Lower leg skin (tissue), 4 donors: Measurements from ENCODE around the gene SUB1. TPM values are rescaled to one million over a fixed set of nuclear protein-coding genes. Genes with fewer than 3 reads are reported as not detected.

Experiments
- DNase-seq, 2 donors: peaks; one replicate each; pipeline ENCODE4 v3.0.0-alpha.2; 2019; ENCODE audit warnings: low spot score in 2 of 2
- H3K4me3 ChIP-seq: fragments of 200-600 bp; sonication (generic); 2 replicates; pipeline ENCODE4 v1.5.1; 2017; ENCODE audit warnings: mild to moderate bottlenecking, low read depth; ENCODE audit not compliant: poor library complexity, severe bottlenecking
- CTCF ChIP-seq, 3 donors: fragments of 450-650 bp; IDR thresholded peaks; one replicate each; pipeline ENCODE4 v1.5.1; 2016; ENCODE audit warnings: antibody characterized with exemption in 3 of 3, mild to moderate bottlenecking in 3 of 3, moderate library complexity in 2 of 3
- POLR2A ChIP-seq, 2 donors: fragments of 450-650 bp; IDR thresholded peaks; one replicate each; pipeline ENCODE4 v1.6.1; 2016 to 2017; ENCODE audit warnings: antibody characterized with exemption in 2 of 2, mild to moderate bottlenecking in 1 of 2, moderate library complexity in 1 of 2
- WGBS, 2 donors: methylation state at CpG; one replicate each; pipeline ENCODE4 v1.1.5; 2018; 5-methylcytosine and 5-hydroxymethylcytosine counted together
- intact Hi-C: fragments of 100-400 bp; cut with DNase I; formaldehyde crosslinking; loops from one replicate; pipeline ENCODE4 v1.15.0; 2023; ENCODE audit warnings: low total_unique reads
- total RNA-seq, 4 donors: library from RNA; depleted of rRNA; stranded (reverse); fragments of >200 nt; gene quantifications; one replicate each; pipeline ENCODE4 v1.1.0, GENCODE V29; 2016

Gene SUB1
- total RNA-seq, 4 donors from 2014 or later = 63.0 to 137 (median 102) TPM

DNA sequence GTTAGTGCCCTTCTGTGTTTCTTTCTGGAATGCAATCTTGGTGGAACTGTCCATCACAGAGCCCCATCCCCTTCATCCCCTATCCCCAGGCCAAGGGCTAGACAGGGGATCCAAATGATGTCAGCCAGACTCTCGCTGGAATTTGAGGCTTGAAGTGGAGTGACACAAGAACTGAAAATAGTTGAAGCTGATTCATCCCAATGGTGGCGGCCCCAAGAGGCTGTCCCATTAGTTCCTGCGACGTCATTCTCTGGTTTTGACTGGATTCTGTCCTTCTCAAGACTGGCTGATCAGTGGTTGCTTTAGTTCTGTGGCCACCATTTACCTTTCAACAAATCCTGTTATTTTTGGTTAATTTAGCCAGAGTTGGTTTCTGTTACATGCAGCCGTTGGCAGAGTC is 59.9 kb downstream of the SUB1 start:
- WGBS, 2 donors = 79 to 84% methylated on average over 5 of the region's 5 CpGs
- intact Hi-C loops = no loop called here
- DNase-seq = no peak
- TF ChIP-seq POLR2A (IDR thresholded peaks at IDR 0.05) = no peak
- TF ChIP-seq CTCF (IDR thresholded peaks at IDR 0.05) = no peak
- H3K4me3 ChIP-seq = no peak overlapping the region

- TF ChIP-seq CTCF (IDR thresholded peaks at IDR 0.05) (no peak), POLR2A (IDR thresholded peaks at IDR 0.05) (no peak)
- H3K4me3 ChIP-seq = no peak overlapping the region
- DNase-seq = no peak
- WGBS, 2 donors = 66 to 70% methylated on average over 6 of the region's 6 CpGs
- intact Hi-C loops = no loop called here
Measured at GRCh38 chr5:32646061-32646969, 61.0 kb downstream of the SUB1 start.

DNA sequence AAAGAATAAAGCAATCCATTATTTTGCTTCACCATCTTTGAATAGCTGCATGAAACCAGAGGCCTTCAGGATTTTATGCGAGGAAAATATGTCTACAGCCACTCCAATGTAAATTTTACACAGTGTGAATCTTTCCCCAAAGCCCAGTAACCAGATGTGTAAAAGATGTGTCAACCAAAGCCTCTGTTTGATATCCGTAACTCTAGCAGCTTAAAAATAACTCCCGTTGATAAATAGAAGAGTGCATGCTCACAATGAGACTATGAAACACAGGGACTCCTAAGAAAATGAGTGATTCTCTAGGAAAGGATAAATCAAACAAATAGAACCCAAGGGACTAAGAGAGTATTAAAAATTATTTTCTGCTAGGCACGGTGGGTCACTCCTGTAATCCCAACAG is 65.7 kb downstream of the SUB1 start:
- 85 to 86% methylated on average over 4 of the region's 4 CpGs for WGBS, 2 donors
- intact Hi-C loops = no loop called here
- no peak overlapping the region for H3K4me3 ChIP-seq
- no peak for TF ChIP-seq POLR2A (IDR thresholded peaks at IDR 0.05)
- TF ChIP-seq CTCF (IDR thresholded peaks at IDR 0.05) = no peak
- no peak for DNase-seq

- intact Hi-C loops = no loop called here
- DNase-seq = no peak
- TF ChIP-seq POLR2A (IDR thresholded peaks at IDR 0.05) = no peak
- TF ChIP-seq CTCF (IDR thresholded peaks at IDR 0.05) = no peak
- no peak overlapping the region for H3K4me3 ChIP-seq
- WGBS, 2 donors = 66 to 71% methylated on average over 5 of the region's 5 CpGs
Measured at GRCh38 chr5:32651638-32652037, 66.3 kb downstream of the SUB1 start.

Other genes with a start within 250 kb of the SUB1 start
- 10 to 100 TPM; 44.9 to 61.6 (median 52.7) TPM for gene ZFR, start 140.8 kb upstream of the SUB1 start, total RNA-seq
- 10 to 100 TPM in 2 of 4 donors, 1 to 10 TPM in 2; 2.4 to 18.8 (median 10.9) TPM for gene NPR3, start 125.8 kb downstream of the SUB1 start, total RNA-seq